DND-41 (cell line): ENCODE results near the gene TCF21.

Experiments
- ATAC-seq: fragments of 200-7000 bp; cut with Tn5 transposase; 3 replicates; pipeline ENCODE4 v1.9.1; 2021; ENCODE audit warnings: low read depth; ENCODE audit not compliant: insufficient read depth
- DNase-seq: peaks from one replicate; pipeline ENCODE4 v3.0.0-alpha.2; 2020
- H2AFZ ChIP-seq: 2 replicates; pipeline ENCODE4 v1.6.0; 2012; ENCODE audit warnings: low read depth, low read length
- H3K27ac ChIP-seq: 2 replicates; pipeline ENCODE4 v1.5.1; 2012; ENCODE audit warnings: low read length, inconsistent platforms
- H3K27me3 ChIP-seq: fragments of 200-600 bp; sonication (generic); 2 replicates; pipeline ENCODE4 v1.6.0; 2012; ENCODE audit warnings: low read length, mild to moderate bottlenecking, inconsistent platforms; ENCODE audit not compliant: insufficient read depth, poor library complexity
- H3K36me3 ChIP-seq: 2 replicates; pipeline ENCODE4 v1.5.1; 2012; ENCODE audit warnings: low read length, inconsistent platforms; ENCODE audit not compliant: insufficient read depth
- H3K4me1 ChIP-seq: 2 replicates; pipeline ENCODE4 v1.5.1; 2012; ENCODE audit warnings: mild to moderate bottlenecking, low read length; ENCODE audit not compliant: insufficient read depth
- H3K4me2 ChIP-seq: 2 replicates; pipeline ENCODE4 v1.6.0; 2012; ENCODE audit warnings: mild to moderate bottlenecking, moderate library complexity, low read length, inconsistent platforms; ENCODE audit not compliant: insufficient read depth
- H3K4me3 ChIP-seq, 2 experiments: fragments of 200-600 bp in 1 of 2; shearing (Covaris generic) in 1 of 2; 2 replicates each; pipeline ENCODE4 v1.5.1; 2012 to 2016; ENCODE audit warnings: inconsistent platforms in 2 of 2, low read length in 2 of 2, mild to moderate bottlenecking in 2 of 2, low read depth in 1 of 2, moderate library complexity in 1 of 2
- H3K79me2 ChIP-seq: 2 replicates; pipeline ENCODE4 v1.6.0; 2012; ENCODE audit warnings: low read length, inconsistent platforms; ENCODE audit not compliant: insufficient read depth
- H3K9ac ChIP-seq: 2 replicates; pipeline ENCODE4 v1.6.0; 2012; ENCODE audit warnings: low read depth, mild to moderate bottlenecking, inconsistent platforms, low read length, moderate library complexity
- H3K9me3 ChIP-seq: 2 replicates; pipeline ENCODE4 v1.5.1; 2012; ENCODE audit warnings: low read length, moderate library complexity, mild to moderate bottlenecking, inconsistent platforms; ENCODE audit not compliant: insufficient read depth, severe bottlenecking
- H4K20me1 ChIP-seq: 2 replicates; pipeline ENCODE4 v1.6.0; 2012; ENCODE audit warnings: low read length; ENCODE audit not compliant: insufficient read depth
- CTCF ChIP-seq: IDR thresholded peaks from 2 replicates; pipeline ENCODE4 v1.5.1; 2012; ENCODE audit warnings: borderline replicate concordance, low read length, moderate library complexity, mild to moderate bottlenecking; ENCODE audit not compliant: poor library complexity, severe bottlenecking; ENCODE audit errors: extremely low read depth
- EZH2 ChIP-seq: IDR thresholded peaks from 3 replicates; pipeline ENCODE4 v1.6.1; 2012; ENCODE audit warnings: borderline replicate concordance, low read depth, mild to moderate bottlenecking, moderate library complexity, low read length, inconsistent platforms; ENCODE audit not compliant: severe bottlenecking

The TCF21 gene

GRCh38 chr6:133898263-133898662 lies 9.3 kb downstream of the TCF21 start:
- Histone ChIP-seq H3K9ac (no peak overlapping the region), H3K79me2 (no peaks in the 10 kb centered on the region), H3K36me3 (no peaks in the 10 kb centered on the region), H2AFZ (no peak overlapping the region), H3K4me3 (no peak overlapping the region), H4K20me1 (no peaks in the 10 kb centered on the region), H3K4me2 (no peak overlapping the region), H3K9me3 (no peaks in the 10 kb centered on the region), H3K27me3 (peaks cover 7% of the 10 kb centered on the region), H3K4me1 (no peaks in the 10 kb centered on the region), H3K27ac (no peak overlapping the region)
- ATAC-seq (no peak), DNase-seq (no peak)
- no peak for TF ChIP-seq EZH2
- TF ChIP-seq CTCF: no peak

GRCh38 chr6:133899556-133899955 lies 10.6 kb downstream of the TCF21 start:
- H3K9me3 ChIP-seq: no peaks in the 10 kb centered on the region
- TF ChIP-seq EZH2: no peak
- no peak for TF ChIP-seq CTCF
- H3K79me2 ChIP-seq: no peaks in the 10 kb centered on the region
- DNase-seq: no peak
- H3K4me2 ChIP-seq: no peak overlapping the region
- ATAC-seq: no peak
- no peak overlapping the region for H2AFZ ChIP-seq
- H4K20me1 ChIP-seq: no peaks in the 10 kb centered on the region
- H3K9ac ChIP-seq: no peak overlapping the region
- no peak overlapping the region for H3K27ac ChIP-seq
- no peaks in the 10 kb centered on the region for H3K4me1 ChIP-seq
- peaks cover 7% of the 10 kb centered on the region for H3K27me3 ChIP-seq
- no peak overlapping the region for H3K4me3 ChIP-seq
- no peaks in the 10 kb centered on the region for H3K36me3 ChIP-seq

GRCh38 chr6:133903855-133904254 lies 14.9 kb downstream of the TCF21 start:
- Histone ChIP-seq H3K4me3 (no peak overlapping the region), H3K9me3 (no peaks in the 10 kb centered on the region), H3K9ac (no peak overlapping the region), H3K27me3 (peaks cover 5% of the 10 kb centered on the region), H3K36me3 (no peaks in the 10 kb centered on the region), H2AFZ (no peak overlapping the region), H3K79me2 (no peaks in the 10 kb centered on the region), H3K4me2 (no peak overlapping the region), H3K4me1 (no peaks in the 10 kb centered on the region), H3K27ac (no peak overlapping the region), H4K20me1 (no peaks in the 10 kb centered on the region)
- TF ChIP-seq CTCF: no peak
- TF ChIP-seq EZH2: no peak
- no peak for DNase-seq
- no peak for ATAC-seq

GRCh38 chr6:133906050-133906449 lies 17.1 kb downstream of the TCF21 start:
- DNase-seq (no peak), ATAC-seq (no peak)
- Histone ChIP-seq H4K20me1 (no peaks in the 10 kb centered on the region), H2AFZ (no peak overlapping the region), H3K9ac (no peak overlapping the region), H3K36me3 (no peaks in the 10 kb centered on the region), H3K9me3 (no peaks in the 10 kb centered on the region), H3K4me2 (no peak overlapping the region), H3K27me3 (peaks cover 5% of the 10 kb centered on the region), H3K79me2 (no peaks in the 10 kb centered on the region), H3K4me1 (no peaks in the 10 kb centered on the region), H3K4me3 (no peak overlapping the region), H3K27ac (no peak overlapping the region)
- no peak for TF ChIP-seq CTCF
- TF ChIP-seq EZH2: no peak
